ENCODE measurements around the gene DERL2.

DNA sequence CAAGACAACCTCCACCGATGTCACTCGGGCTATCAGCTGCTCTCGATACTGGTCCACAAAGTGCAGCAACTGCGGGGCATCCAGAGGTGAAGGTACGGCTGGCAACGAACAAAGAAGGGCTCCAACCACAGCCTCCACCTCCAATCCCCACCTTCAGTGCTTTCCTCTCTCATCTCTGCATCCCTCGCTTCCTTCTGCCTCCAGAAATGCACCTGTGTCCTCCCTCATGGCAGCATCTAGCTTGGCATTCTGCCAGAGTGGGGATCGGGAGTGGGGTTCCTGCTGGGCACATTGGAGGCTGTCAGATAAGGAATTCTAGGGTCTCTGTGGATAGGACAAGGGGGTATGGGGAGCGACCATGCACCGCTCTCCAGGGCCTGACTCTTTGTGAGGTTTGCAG lies 29.0 kb upstream of the DERL2 start:
- TF ChIP-seq CTCF (IDR thresholded peaks at IDR 0.05) (no peak), EP300 (IDR thresholded peaks at IDR 0.05) (no peak), POLR2A (IDR thresholded peaks at IDR 0.05) (no peak)
